ENCODE results near the gene SEL1L. TPM values are rescaled to one million over a fixed set of nuclear protein-coding genes. Genes with fewer than 3 reads are reported as not detected.
A peak's percentile ranks its signal among the peaks of the same experiment; 100 is the strongest.

The SEL1L gene
- total and polyA plus RNA-seq, 2 of the 13 experiments (the other 11 are each of a cell fraction or from before 2014, with no cell fraction given) = 15.3 to 61.0 TPM

DNA sequence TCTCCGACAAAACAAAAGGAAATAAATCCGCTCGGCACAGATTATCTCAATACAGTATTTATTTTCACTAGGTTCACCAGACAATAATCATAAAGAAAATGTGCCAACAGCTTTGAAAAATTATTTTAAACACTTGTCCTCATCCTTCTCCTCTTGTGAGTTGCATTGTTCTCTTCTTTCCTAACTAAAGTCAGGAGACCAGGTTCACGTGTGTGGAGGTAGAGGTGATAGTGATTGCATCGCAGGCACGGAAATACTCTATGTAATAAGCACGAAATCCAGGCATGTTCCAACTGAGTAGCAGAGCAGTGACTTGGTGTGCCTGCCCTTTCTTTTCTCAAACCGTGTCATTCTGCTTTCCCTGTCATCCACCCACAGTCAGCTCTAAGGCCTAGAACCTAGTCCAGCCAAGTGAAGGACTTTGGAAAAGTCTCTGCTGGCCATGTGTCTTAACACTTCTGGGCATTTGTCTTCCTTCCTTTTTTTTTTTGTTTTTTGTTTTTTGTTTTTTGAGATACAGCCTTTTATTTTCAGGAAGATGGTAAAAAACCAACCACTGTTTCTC, 939 bp upstream of the SEL1L start (continued):
- TF ChIP-seq ZNF331 (CRISPR knock-in tag; IDR thresholded peaks at IDR 0.05) (no peak; the same call in 1 of the 2 replicates), CEBPG (CRISPR knock-in tag; IDR thresholded peaks at IDR 0.05) (0 out of 2 replicates have a peak, but pooled peaks have one; percentile 16), ZNF720 (CRISPR knock-in tag; IDR thresholded peaks at IDR 0.05) (no peak), PHB2 (IDR thresholded peaks at IDR 0.05; ENCODE audit: partially characterized antibody) (no peak), ZNF251 (CRISPR knock-in tag; IDR thresholded peaks at IDR 0.05) (no peak), ZIK1 (CRISPR knock-in tag; IDR thresholded peaks at IDR 0.05; ENCODE audit: borderline replicate concordance, low read depth) (no peak), SMARCE1 (IDR thresholded peaks at IDR 0.05; ENCODE audit: borderline replicate concordance) (no peak), ZFY (CRISPR knock-in tag; IDR thresholded peaks at IDR 0.05) (peak; percentile 66), ZNF232 (CRISPR knock-in tag; IDR thresholded peaks at IDR 0.05; ENCODE audit: borderline replicate concordance) (no peak), HDAC1 (CRISPR knock-in tag; IDR thresholded peaks at IDR 0.05) (0 out of 2 replicates have a peak, but pooled peaks have one; percentile 34), RCOR2 (CRISPR knock-in tag; IDR thresholded peaks at IDR 0.05) (no peak), ZNF7 (CRISPR knock-in tag; IDR thresholded peaks at IDR 0.05) (0 out of 2 replicates have a peak, but pooled peaks have one; percentile 7), GABPB1 (CRISPR knock-in tag; IDR thresholded peaks at IDR 0.05) (no peak), GATA4 (IDR thresholded peaks at IDR 0.05; ENCODE audit: borderline replicate concordance, low read depth) (no peak), DMAP1 (CRISPR knock-in tag; IDR thresholded peaks at IDR 0.05) (peak; percentile 45), RBM22 (optimal IDR thresholded peaks at IDR 0.05; ENCODE audit: low read length) (no peak), SOX5 (CRISPR knock-in tag; IDR thresholded peaks at IDR 0.05; ENCODE audit: borderline replicate concordance) (0 out of 2 replicates have a peak, but pooled peaks have one; percentile 15), ZNF205 (CRISPR knock-in tag; IDR thresholded peaks at IDR 0.05) (0 out of 2 replicates have a peak, but pooled peaks have one; percentile 37), SYNCRIP (IDR thresholded peaks at IDR 0.05; ENCODE audit: insufficient read depth, low read depth, low read length) (no peak), POLR2A (IDR thresholded peaks at IDR 0.05; ENCODE audit: insufficient read depth in 1 of 2, low read depth in 2 of 2, low read length in 2 of 2) (peak; percentile 32 to 51; a peak in 2 of 4 replicates), TAF1 (CRISPR knock-in tag; IDR thresholded peaks at IDR 0.05) (peak; percentile 24; the same call in 1 of the 2 replicates), ARNT2 (CRISPR knock-in tag; IDR thresholded peaks at IDR 0.05; ENCODE audit: low read depth) (no peak), SOX13 (IDR thresholded peaks at IDR 0.05) (no peak), SOX13 (CRISPR knock-in tag; conservative IDR thresholded peaks at IDR 0.05 in 1 of 2, IDR thresholded peaks at IDR 0.05 in 1 of 2) (0 out of 4 replicates have a peak, but pooled peaks of 1 of the 2 experiments have one; percentile 4), FOXP1 (IDR thresholded peaks at IDR 0.05) (no peak), FOXP1 (CRISPR knock-in tag; IDR thresholded peaks at IDR 0.05) (no peak), NFYB (CRISPR knock-in tag; IDR thresholded peaks at IDR 0.05) (no peak), PITX1 (CRISPR knock-in tag; IDR thresholded peaks at IDR 0.05) (0 out of 2 replicates have a peak, but pooled peaks have one; percentile 9), ZBTB20 (CRISPR knock-in tag; IDR thresholded peaks at IDR 0.05; ENCODE audit: borderline replicate concordance, low read depth) (no peak), ZNF776 (CRISPR knock-in tag; IDR thresholded peaks at IDR 0.05) (no peak), ZBTB3 (CRISPR knock-in tag; IDR thresholded peaks at IDR 0.05; ENCODE audit: borderline replicate concordance, low read depth) (no peak), TGIF2 (CRISPR knock-in tag; IDR thresholded peaks at IDR 0.05) (0 out of 2 replicates have a peak, but pooled peaks have one; percentile 59), CCDC6 (CRISPR knock-in tag; IDR thresholded peaks at IDR 0.05) (no peak)
- TF ChIP-seq, protein P1, sequence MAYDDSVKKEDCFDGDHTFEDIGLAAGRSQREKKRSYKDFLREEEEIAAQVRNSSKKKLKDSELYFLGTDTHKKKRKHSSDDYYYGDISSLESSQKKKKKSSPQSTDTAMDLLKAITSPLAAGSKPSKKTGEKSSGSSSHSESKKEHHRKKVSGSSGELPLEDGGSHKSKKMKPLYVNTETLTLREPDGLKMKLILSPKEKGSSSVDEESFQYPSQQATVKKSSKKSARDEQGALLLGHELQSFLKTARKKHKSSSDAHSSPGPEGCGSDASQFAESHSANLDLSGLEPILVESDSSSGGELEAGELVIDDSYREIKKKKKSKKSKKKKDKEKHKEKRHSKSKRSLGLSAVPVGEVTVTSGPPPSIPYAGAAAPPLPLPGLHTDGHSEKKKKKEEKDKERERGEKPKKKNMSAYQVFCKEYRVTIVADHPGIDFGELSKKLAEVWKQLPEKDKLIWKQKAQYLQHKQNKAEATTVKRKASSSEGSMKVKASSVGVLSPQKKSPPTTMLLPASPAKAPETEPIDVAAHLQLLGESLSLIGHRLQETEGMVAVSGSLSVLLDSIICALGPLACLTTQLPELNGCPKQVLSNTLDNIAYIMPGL (CRISPR knock-in tag; IDR thresholded peaks at IDR 0.05; ENCODE audit: borderline replicate concordance in 1 of 2, low read depth in 1 of 2) = 0 out of 4 replicates have a peak, but pooled peaks of 1 of the 2 experiments have one; percentile 45
